ENCODE data around the gene LPIN1. TPM values are rescaled to one million over a fixed set of nuclear protein-coding genes. Genes with fewer than 3 reads are reported as not detected.
"Not testable (repeated sequence)": the region's sequence is repeated elsewhere in the genome, so short reads cannot be mapped to it uniquely, and the experiment has no call there.

LPIN1 gene
- total and polyA plus RNA-seq, 2 of the 8 experiments (the other 6 are each of a cell fraction or from before 2014, with no cell fraction given) = 4.3 to 9.8 TPM

- no peak for TF ChIP-seq RNF2 (IDR thresholded peaks at IDR 0.05; ENCODE audit: borderline replicate concordance, low read depth, low read length, missing control alignments, poor library complexity, severe bottlenecking)
- no peak for TF ChIP-seq SIRT6 (IDR thresholded peaks at IDR 0.05; ENCODE audit: low read length)
These were observed 95.9 kb downstream of the LPIN1 start (continued) for GRCh38 chr2:11842336-11842735.

GRCh38 chr2:11844798-11845197 is 98.4 kb downstream of the LPIN1 start:
- POLR2A ChIA-PET (ENCODE audit: partially characterized antibody); H3K56ac ChIP-seq (replicated peaks; ENCODE audit: insufficient read length, low read depth, low read length); H3K36me3 ChIP-seq (ENCODE audit: control insufficient read depth in 2 of 4, insufficient read depth in 4 of 4, low read length in 3 of 4); H3K4ac ChIP-seq (replicated peaks; ENCODE audit: insufficient read length, low read depth, low read length); H3K27ac ChIP-seq (ENCODE audit: low read depth, low read length); H3K18ac ChIP-seq (ENCODE audit: extremely low read depth, low read length); H2BK12ac ChIP-seq (ENCODE audit: low read depth, low read length); H4K91ac ChIP-seq (replicated peaks; ENCODE audit: insufficient read length, low read length); H3K79me2 ChIP-seq (ENCODE audit: control insufficient read depth in 1 of 2, insufficient read depth in 2 of 2, low read length in 2 of 2); H3K14ac ChIP-seq (ENCODE audit: insufficient read length); CTCF ChIA-PET (ENCODE audit: partially characterized antibody); H3K23ac ChIP-seq (ENCODE audit: insufficient read length); H3K23me2 ChIP-seq (ENCODE audit: low read depth, low read length); DNase-seq (ENCODE audit: low read depth in 1 of 2, low spot score in 2 of 2); H2BK120ac ChIP-seq (replicated peaks; ENCODE audit: low read depth, low read length); H3K9ac ChIP-seq (replicated peaks in 1 of 4; ENCODE audit: extremely low read depth in 1 of 4, low read depth in 3 of 4, low read length in 3 of 4); H3K79me1 ChIP-seq (ENCODE audit: low read depth, low read length); H2AFZ ChIP-seq (ENCODE audit: low read length); H2BK15ac ChIP-seq (ENCODE audit: low read length); FAIRE-seq; H3K4me2 ChIP-seq (ENCODE audit: insufficient read depth in 1 of 2, low read depth in 2 of 2, low read length in 2 of 2); H2BK5ac ChIP-seq (ENCODE audit: low read depth, low read length); H3K4me3 ChIP-seq (ENCODE audit: extremely low read depth in 1 of 4, insufficient read depth in 2 of 4, low read depth in 3 of 4, low read length in 4 of 4); H2BK20ac ChIP-seq (ENCODE audit: low read length); H4K5ac ChIP-seq (ENCODE audit: insufficient read length, low read depth, low read length); H4K20me1 ChIP-seq (replicated peaks in 1 of 2; ENCODE audit: control insufficient read depth in 1 of 2, insufficient read depth in 2 of 2, low read length in 2 of 2); H3K4me1 ChIP-seq (replicated peaks in 1 of 4; ENCODE audit: control insufficient read depth in 3 of 4, insufficient read depth in 4 of 4, low read length in 3 of 4); H2AK5ac ChIP-seq (ENCODE audit: low read depth, low read length); H3K27me3 ChIP-seq (replicated peaks in 1 of 4; ENCODE audit: control insufficient read depth in 3 of 4, extremely low read depth in 1 of 4, insufficient read depth in 3 of 4, low read length in 3 of 4); H4K8ac ChIP-seq (ENCODE audit: extremely low read depth, insufficient read depth, low read length): not testable (repeated sequence)
- H3K9me3 ChIP-seq (ENCODE audit: insufficient read depth in 2 of 2, low read depth in 1 of 2, low read length in 1 of 2) = peaks cover 5 to 10% of the 10 kb centered on the region in 2 experiments
- no CpG with 5 or more reads among the region's 1 CpG for WGBS, 2 experiments (ENCODE audit: extremely low coverage in 1 of 2, insufficient coverage in 1 of 2, insufficient read length in 1 of 2, insufficient replicate concordance in 2 of 2, low coverage in 1 of 2, low lambda C conversion rate in 2 of 2, missing lambda C conversion rate in 1 of 2)

Data from H1 (cell line).